Progenitor cell of endocrine pancreas (in vitro differentiated cells): ENCODE measurements around the gene OAS3. TPM values are rescaled to one million over a fixed set of nuclear protein-coding genes. Genes with fewer than 3 reads are reported as not detected.

Experiments used
- DNase-seq: peaks from one replicate; pipeline ENCODE4 v3.0.0; 2021; ENCODE audit warnings: low spot score; ENCODE audit not compliant: unreplicated experiment
- H3K27ac Mint-ChIP-seq: 2 replicates; pipeline ENCODE4 v1.8.0; 2021; ENCODE audit warnings: mild to moderate bottlenecking, moderate library complexity, mixed read lengths
- H3K27me3 Mint-ChIP-seq: 2 replicates; pipeline ENCODE4 v1.8.0; 2021; ENCODE audit warnings: mixed read lengths
- H3K36me3 Mint-ChIP-seq: 2 replicates; pipeline ENCODE4 v1.8.0; 2022; ENCODE audit warnings: mixed read lengths; ENCODE audit not compliant: insufficient read depth
- H3K4me1 Mint-ChIP-seq: 2 replicates; pipeline ENCODE4 v1.8.0; 2021; ENCODE audit warnings: low read depth, mixed read lengths
- H3K4me3 Mint-ChIP-seq: 2 replicates; pipeline ENCODE4 v1.8.0; 2021; ENCODE audit warnings: low read depth, mild to moderate bottlenecking, moderate library complexity, mixed read lengths
- H3K9me3 Mint-ChIP-seq: 2 replicates; pipeline ENCODE4 v1.8.0; 2021; ENCODE audit warnings: low read depth, mixed read lengths
- CTCF ChIP-seq: fragments of 200-600 bp; sonication (generic); IDR thresholded peaks from one replicate; pipeline ENCODE4 v1.5.0; 2021; ENCODE audit warnings: antibody characterized with exemption, mild to moderate bottlenecking; ENCODE audit not compliant: unreplicated experiment
- total RNA-seq: library from RNA; stranded (reverse); gene quantifications from 2 replicates; pipeline ENCODE4 v1.2.1, GENCODE V29; 2021

Gene OAS3
- total RNA-seq, 1 donor from 2014 or later = 1.1 TPM

- H3K4me1 Mint-ChIP-seq = no peaks in the 10 kb centered on the region
- H3K9me3 Mint-ChIP-seq = no peaks in the 10 kb centered on the region
- no peaks in the 10 kb centered on the region for H3K36me3 Mint-ChIP-seq
- H3K27ac Mint-ChIP-seq = no peak overlapping the region
- no peak for DNase-seq
- no peak overlapping the region for H3K4me3 Mint-ChIP-seq
- H3K27me3 Mint-ChIP-seq = peaks cover 11% of the 10 kb centered on the region
- no peak for TF ChIP-seq CTCF
These were observed 29.0 kb downstream of the OAS3 start for GRCh38 chr12:112967306-112967705.

- H3K4me1 Mint-ChIP-seq = no peaks in the 10 kb centered on the region
- DNase-seq = no peak
- no peak overlapping the region for H3K27ac Mint-ChIP-seq
- no peak for TF ChIP-seq CTCF
- H3K9me3 Mint-ChIP-seq = no peaks in the 10 kb centered on the region
- H3K36me3 Mint-ChIP-seq = no peaks in the 10 kb centered on the region
- H3K4me3 Mint-ChIP-seq = no peak overlapping the region
- H3K27me3 Mint-ChIP-seq = peaks cover 8% of the 10 kb centered on the region
These were observed 29.6 kb downstream of the OAS3 start for GRCh38 chr12:112967858-112968257.

GRCh38 chr12:112969547-112970306, 31.5 kb downstream of the OAS3 start:
- no peak for DNase-seq
- Mint-ChIP-seq H3K36me3 (no peaks in the 10 kb centered on the region), H3K9me3 (no peaks in the 10 kb centered on the region), H3K4me3 (no peak overlapping the region), H3K27me3 (peaks cover 4% of the 10 kb centered on the region), H3K4me1 (no peaks in the 10 kb centered on the region), H3K27ac (no peak overlapping the region)
- no peak for TF ChIP-seq CTCF

- TF ChIP-seq CTCF = no peak
- Mint-ChIP-seq H3K36me3 (no peaks in the 10 kb centered on the region), H3K27ac (no peak overlapping the region), H3K27me3 (peaks cover 4% of the 10 kb centered on the region), H3K9me3 (no peaks in the 10 kb centered on the region), H3K4me3 (no peak overlapping the region), H3K4me1 (no peaks in the 10 kb centered on the region)
- no peak for DNase-seq
These were observed 32.1 kb downstream of the OAS3 start for GRCh38 chr12:112970391-112970790.

GRCh38 chr12:112971248-112971647, 33.0 kb downstream of the OAS3 start:
- no peak for TF ChIP-seq CTCF
- Mint-ChIP-seq H3K9me3 (no peaks in the 10 kb centered on the region), H3K27me3 (peaks cover 4% of the 10 kb centered on the region), H3K4me3 (no peak overlapping the region), H3K27ac (no peak overlapping the region), H3K36me3 (no peaks in the 10 kb centered on the region), H3K4me1 (no peaks in the 10 kb centered on the region)
- DNase-seq = no peak
